ENCODE data around the gene MORF4L1.

GRCh38 chr15:78837543-78837942, 35.1 kb upstream of the MORF4L1 start:
- no peak for TF ChIP-seq POLR2AphosphoS5 (IDR thresholded peaks at IDR 0.05)
- no peak for TF ChIP-seq REST (IDR thresholded peaks at IDR 0.05; ENCODE audit: borderline replicate concordance)
- TF ChIP-seq EZH2 (IDR thresholded peaks at IDR 0.05; ENCODE audit: borderline replicate concordance, insufficient read depth, low read length, poor library complexity, severe bottlenecking) = no peak
